Skin of body (tissue), 2 donors: ENCODE results near the gene BDH1. TPM values are rescaled to one million over a fixed set of nuclear protein-coding genes. Genes with fewer than 3 reads are reported as not detected.
"Not testable (repeated sequence)": the region's sequence is repeated elsewhere in the genome, so short reads cannot be mapped to it uniquely, and the experiment has no call there.

Experiments
- DNase-seq: peaks from one replicate; lab custom pipeline; 2025; lab: John Stamatoyannopoulos, UW
- total RNA-seq: library from RNA; depleted of rRNA; stranded (reverse); fragments of >200 nt; gene quantifications from one replicate; pipeline ENCODE4 v1.2.3, GENCODE V29; 2014

The BDH1 gene
- total RNA-seq: 13.0 TPM

GRCh38 chr3:197555281-197556261, at the start of gene BDH1:
Gene BDH1 (minus strand): TSS chr3:197555968. CDS start chr3:197546443, 9,525 bp downstream.
- DNase-seq: no peak

- DNase-seq: no peak
These were observed 47.7 kb upstream of the BDH1 start for GRCh38 chr3:197603317-197603933.

GRCh38 chr3:197602351-197602750, 46.6 kb upstream of the BDH1 start:
- DNase-seq: not testable (repeated sequence)

GRCh38 chr3:197601566-197601840, 45.7 kb upstream of the BDH1 start:
- not testable (repeated sequence) for DNase-seq

GRCh38 chr3:197600796-197601565, 45.2 kb upstream of the BDH1 start:
- DNase-seq: no peak

- no peak for DNase-seq
These were observed 43.5 kb upstream of the BDH1 start for GRCh38 chr3:197599089-197599765.

GRCh38 chr3:197598404-197598980, 42.7 kb upstream of the BDH1 start:
- DNase-seq: no peak

GRCh38 chr3:197597335-197597734, 41.6 kb upstream of the BDH1 start:
- DNase-seq: no peak

- no peak for DNase-seq
These were observed 39.9 kb upstream of the BDH1 start for GRCh38 chr3:197595470-197596185.

GRCh38 chr3:197593046-197593380, 37.2 kb upstream of the BDH1 start:
- no peak for DNase-seq

- no peak for DNase-seq
These were observed 36.7 kb upstream of the BDH1 start for GRCh38 chr3:197592361-197593045.

- no peak for DNase-seq
These were observed 36.0 kb upstream of the BDH1 start for GRCh38 chr3:197591816-197592215.

GRCh38 chr3:197590313-197590962, 34.7 kb upstream of the BDH1 start:
- DNase-seq: no peak

- no peak for DNase-seq
These were observed 33.8 kb upstream of the BDH1 start for GRCh38 chr3:197589545-197589944.

- not testable (repeated sequence) for DNase-seq
These were observed 31.0 kb upstream of the BDH1 start for GRCh38 chr3:197586768-197587167.

GRCh38 chr3:197586181-197586580, 30.4 kb upstream of the BDH1 start:
- no peak for DNase-seq

- DNase-seq: no peak
These were observed 29.0 kb upstream of the BDH1 start for GRCh38 chr3:197584733-197585132.

GRCh38 chr3:197583371-197583770, 27.6 kb upstream of the BDH1 start:
- DNase-seq: no peak

- no peak for DNase-seq
These were observed 24.5 kb upstream of the BDH1 start for GRCh38 chr3:197580253-197580691.
